GM18507 (cell line): Measurements from ENCODE around the gene TOX3.

Experiments used
- DNase-seq: peaks from one replicate; pipeline ENCODE4 v3.0.0; 2011; ENCODE audit warnings: low read depth; ENCODE audit not compliant: insufficient read length; ENCODE audit errors: extremely low spot score
- FAIRE-seq: peaks from 2 replicates; lab custom pipeline; 2011; peaks lifted over from hg19 to GRCh38; lab: Jason Lieb, UNC

Gene TOX3

GRCh38 chr16:52543654-52544053 lies 3.3 kb downstream of the TOX3 start:
- DNase-seq (no peak), FAIRE-seq (no peak)

- FAIRE-seq (no peak), DNase-seq (no peak)
Measured at GRCh38 chr16:52540910-52541309, 6.0 kb downstream of the TOX3 start.

- DNase-seq = no peak
- FAIRE-seq = no peak
Measured at GRCh38 chr16:52539191-52539590, 7.8 kb downstream of the TOX3 start.

GRCh38 chr16:52538511-52538910 lies 8.4 kb downstream of the TOX3 start:
- FAIRE-seq (no peak), DNase-seq (no peak)

- FAIRE-seq (no peak), DNase-seq (no peak)
Measured at GRCh38 chr16:52537516-52537915, 9.4 kb downstream of the TOX3 start.

- DNase-seq = no peak
- no peak for FAIRE-seq
Measured at GRCh38 chr16:52535076-52535475, 11.9 kb downstream of the TOX3 start.

GRCh38 chr16:52533296-52533695 lies 13.6 kb downstream of the TOX3 start:
- FAIRE-seq (no peak), DNase-seq (no peak)

- no peak for DNase-seq
- no peak for FAIRE-seq
Measured at GRCh38 chr16:52532384-52532783, 14.6 kb downstream of the TOX3 start.

GRCh38 chr16:52529226-52529625 lies 17.7 kb downstream of the TOX3 start:
- FAIRE-seq (no peak), DNase-seq (no peak)

- DNase-seq (no peak), FAIRE-seq (no peak)
Measured at GRCh38 chr16:52528393-52529065, 18.4 kb downstream of the TOX3 start.

- no peak for DNase-seq
- no peak for FAIRE-seq
Measured at GRCh38 chr16:52526830-52527229, 20.1 kb downstream of the TOX3 start.

GRCh38 chr16:52526116-52526828 lies 20.7 kb downstream of the TOX3 start:
- no peak for DNase-seq
- FAIRE-seq = no peak

GRCh38 chr16:52521570-52521969 lies 25.4 kb downstream of the TOX3 start:
- FAIRE-seq = no peak

GRCh38 chr16:52518884-52519283 lies 28.1 kb downstream of the TOX3 start:
- FAIRE-seq = no peak
- no peak for DNase-seq

More at GRCh38 chr16:52521570-52521969, 25.4 kb downstream of the TOX3 start:
- DNase-seq = no peak

GRCh38 chr16:52515068-52515671 lies 31.8 kb downstream of the TOX3 start:
- DNase-seq = no peak
- no peak for FAIRE-seq

- DNase-seq (no peak), FAIRE-seq (no peak)
Measured at GRCh38 chr16:52512297-52512987, 34.5 kb downstream of the TOX3 start.

GRCh38 chr16:52501746-52502145 lies 45.2 kb downstream of the TOX3 start:
- DNase-seq (no peak), FAIRE-seq (no peak)

GRCh38 chr16:52500963-52501362 lies 46.0 kb downstream of the TOX3 start:
- DNase-seq = no peak
- no peak for FAIRE-seq

GRCh38 chr16:52499060-52499440 lies 47.9 kb downstream of the TOX3 start:
- DNase-seq (no peak), FAIRE-seq (no peak)

GRCh38 chr16:52498328-52499059 lies 48.4 kb downstream of the TOX3 start:
- DNase-seq (no peak), FAIRE-seq (no peak)
